Measurements from ENCODE around the gene UVSSA.
"Not testable (repeated sequence)": the region's sequence is repeated elsewhere in the genome, so short reads cannot be mapped to it uniquely, and the experiment has no call there.

The UVSSA gene

GRCh38 chr4:1366371-1367229 is 19.6 kb downstream of the UVSSA start:
- DNase-seq: no peak

GRCh38 chr4:1367230-1367935 is 20.4 kb downstream of the UVSSA start:
- no peak for DNase-seq

GRCh38 chr4:1367936-1368289 is 20.9 kb downstream of the UVSSA start:
- no peak for DNase-seq

GRCh38 chr4:1368421-1369090 is 21.5 kb downstream of the UVSSA start:
- DNase-seq: no peak

- no peak for DNase-seq
These were observed 22.1 kb downstream of the UVSSA start for GRCh38 chr4:1369091-1369450.

- no peak for DNase-seq
These were observed 22.6 kb downstream of the UVSSA start for GRCh38 chr4:1369479-1370079.

GRCh38 chr4:1370321-1371124 is 23.5 kb downstream of the UVSSA start:
- no peak for DNase-seq

GRCh38 chr4:1371176-1372165 is 24.5 kb downstream of the UVSSA start:
- no peak for DNase-seq

- DNase-seq: not testable (repeated sequence)
These were observed 25.6 kb downstream of the UVSSA start for GRCh38 chr4:1372576-1372975.

GRCh38 chr4:1373892-1374705 is 27.1 kb downstream of the UVSSA start:
- DNase-seq: no peak

GRCh38 chr4:1374706-1375045 is 27.7 kb downstream of the UVSSA start:
- DNase-seq: no peak

GRCh38 chr4:1375051-1375721 is 28.2 kb downstream of the UVSSA start:
- DNase-seq: no peak

GRCh38 chr4:1375761-1376322 is 28.8 kb downstream of the UVSSA start:
- DNase-seq: no peak

GRCh38 chr4:1376391-1376840 is 29.4 kb downstream of the UVSSA start:
- DNase-seq: no peak

GRCh38 chr4:1376841-1377605 is 30.0 kb downstream of the UVSSA start:
- no peak for DNase-seq

GRCh38 chr4:1377606-1378261 is 30.7 kb downstream of the UVSSA start:
- no peak for DNase-seq

- DNase-seq: no peak
These were observed 31.7 kb downstream of the UVSSA start for GRCh38 chr4:1378559-1379231.

Measured in NCI-H1436 treated with DMSO at 0.1 percent for 48 hours (cell line).